Hepatocyte (in vitro differentiated cells): ENCODE measurements around the gene ILRUN.

Experiments
- EZH2 ChIP-seq: fragments of 200-600 bp; sonication (generic); IDR thresholded peaks from 2 replicates; pipeline ENCODE4 v1.6.1; 2016; ENCODE audit warnings: antibody characterized with exemption, mild to moderate bottlenecking, borderline replicate concordance
- EZH2phosphoT487 ChIP-seq: fragments of 200-600 bp; sonication (generic); IDR thresholded peaks from one replicate; pipeline ENCODE4 v1.6.1; 2018; ENCODE audit warnings: antibody characterized with exemption, mild to moderate bottlenecking, low read depth, moderate library complexity; ENCODE audit not compliant: unreplicated experiment, severe bottlenecking
- TF ChIP-seq, protein P1 (sequence below): fragments of 200-600 bp; sonication (generic); IDR thresholded peaks from 2 replicates; pipeline ENCODE4 v1.5.1; 2016; ENCODE audit warnings: antibody characterized with exemption, mild to moderate bottlenecking; ENCODE audit not compliant: poor library complexity

- TF ChIP-seq EZH2 (no peak), EZH2phosphoT487 (no peak)
- TF ChIP-seq, protein P1, sequence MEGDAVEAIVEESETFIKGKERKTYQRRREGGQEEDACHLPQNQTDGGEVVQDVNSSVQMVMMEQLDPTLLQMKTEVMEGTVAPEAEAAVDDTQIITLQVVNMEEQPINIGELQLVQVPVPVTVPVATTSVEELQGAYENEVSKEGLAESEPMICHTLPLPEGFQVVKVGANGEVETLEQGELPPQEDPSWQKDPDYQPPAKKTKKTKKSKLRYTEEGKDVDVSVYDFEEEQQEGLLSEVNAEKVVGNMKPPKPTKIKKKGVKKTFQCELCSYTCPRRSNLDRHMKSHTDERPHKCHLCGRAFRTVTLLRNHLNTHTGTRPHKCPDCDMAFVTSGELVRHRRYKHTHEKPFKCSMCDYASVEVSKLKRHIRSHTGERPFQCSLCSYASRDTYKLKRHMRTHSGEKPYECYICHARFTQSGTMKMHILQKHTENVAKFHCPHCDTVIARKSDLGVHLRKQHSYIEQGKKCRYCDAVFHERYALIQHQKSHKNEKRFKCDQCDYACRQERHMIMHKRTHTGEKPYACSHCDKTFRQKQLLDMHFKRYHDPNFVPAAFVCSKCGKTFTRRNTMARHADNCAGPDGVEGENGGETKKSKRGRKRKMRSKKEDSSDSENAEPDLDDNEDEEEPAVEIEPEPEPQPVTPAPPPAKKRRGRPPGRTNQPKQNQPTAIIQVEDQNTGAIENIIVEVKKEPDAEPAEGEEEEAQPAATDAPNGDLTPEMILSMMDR = no peak
Observed at GRCh38 chr6:34684364-34684763, 12.2 kb downstream of the ILRUN start.
